ENCODE data around the gene SORCS2. TPM values are rescaled to one million over a fixed set of nuclear protein-coding genes. Genes with fewer than 3 reads are reported as not detected.

SORCS2 gene
- total RNA-seq, 1 experiment from 2014 or later, result not detected

DNA sequence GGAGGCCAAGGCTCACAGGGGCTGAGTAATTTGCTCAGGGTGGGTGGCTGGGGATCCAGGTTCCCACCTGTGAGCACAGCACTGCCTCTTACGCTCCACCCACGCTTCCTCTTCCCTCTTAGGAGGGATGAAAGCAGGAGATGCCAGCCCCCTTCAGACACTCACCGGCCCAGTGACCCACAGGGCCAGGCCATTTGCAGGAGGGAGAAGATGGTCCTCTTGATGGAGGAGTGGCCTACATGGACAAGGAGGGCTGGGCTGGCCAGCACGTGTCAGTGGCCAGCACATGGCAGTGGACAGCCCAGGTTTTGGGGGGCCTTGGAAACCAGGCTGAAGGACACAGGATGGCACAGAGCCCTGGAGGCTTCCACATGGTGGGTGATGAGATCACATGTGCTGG lies 350.4 kb downstream of the SORCS2 start:
- BruUV-seq (replicated peaks), result no TSS peak
- DNase-seq, result no peak
- no peaks in the 10 kb centered on the region for H3K9me3 Mint-ChIP-seq (ENCODE audit: low read depth, unreplicated experiment)
- CTCF ChIA-PET, result no interaction called here
- intact Hi-C loops (cut with micrococcal nuclease; ENCODE audit: unreplicated experiment), result no loop called here
- H3K27me3 Mint-ChIP-seq (ENCODE audit: unreplicated experiment), result peaks cover 45% of the 10 kb centered on the region
- TF ChIP-seq, protein P1, sequence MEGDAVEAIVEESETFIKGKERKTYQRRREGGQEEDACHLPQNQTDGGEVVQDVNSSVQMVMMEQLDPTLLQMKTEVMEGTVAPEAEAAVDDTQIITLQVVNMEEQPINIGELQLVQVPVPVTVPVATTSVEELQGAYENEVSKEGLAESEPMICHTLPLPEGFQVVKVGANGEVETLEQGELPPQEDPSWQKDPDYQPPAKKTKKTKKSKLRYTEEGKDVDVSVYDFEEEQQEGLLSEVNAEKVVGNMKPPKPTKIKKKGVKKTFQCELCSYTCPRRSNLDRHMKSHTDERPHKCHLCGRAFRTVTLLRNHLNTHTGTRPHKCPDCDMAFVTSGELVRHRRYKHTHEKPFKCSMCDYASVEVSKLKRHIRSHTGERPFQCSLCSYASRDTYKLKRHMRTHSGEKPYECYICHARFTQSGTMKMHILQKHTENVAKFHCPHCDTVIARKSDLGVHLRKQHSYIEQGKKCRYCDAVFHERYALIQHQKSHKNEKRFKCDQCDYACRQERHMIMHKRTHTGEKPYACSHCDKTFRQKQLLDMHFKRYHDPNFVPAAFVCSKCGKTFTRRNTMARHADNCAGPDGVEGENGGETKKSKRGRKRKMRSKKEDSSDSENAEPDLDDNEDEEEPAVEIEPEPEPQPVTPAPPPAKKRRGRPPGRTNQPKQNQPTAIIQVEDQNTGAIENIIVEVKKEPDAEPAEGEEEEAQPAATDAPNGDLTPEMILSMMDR (IDR thresholded peaks at IDR 0.05; ENCODE audit: unreplicated experiment), result no peak
- no peak overlapping the region for H3K27ac Mint-ChIP-seq (ENCODE audit: unreplicated experiment)
- no peak overlapping the region for H3K4me3 Mint-ChIP-seq (ENCODE audit: low read depth, unreplicated experiment)
- no peaks in the 10 kb centered on the region for H3K36me3 Mint-ChIP-seq (ENCODE audit: insufficient read depth, unreplicated experiment)
- H3K4me1 Mint-ChIP-seq (ENCODE audit: low read depth, unreplicated experiment), result no peaks in the 10 kb centered on the region

DNA sequence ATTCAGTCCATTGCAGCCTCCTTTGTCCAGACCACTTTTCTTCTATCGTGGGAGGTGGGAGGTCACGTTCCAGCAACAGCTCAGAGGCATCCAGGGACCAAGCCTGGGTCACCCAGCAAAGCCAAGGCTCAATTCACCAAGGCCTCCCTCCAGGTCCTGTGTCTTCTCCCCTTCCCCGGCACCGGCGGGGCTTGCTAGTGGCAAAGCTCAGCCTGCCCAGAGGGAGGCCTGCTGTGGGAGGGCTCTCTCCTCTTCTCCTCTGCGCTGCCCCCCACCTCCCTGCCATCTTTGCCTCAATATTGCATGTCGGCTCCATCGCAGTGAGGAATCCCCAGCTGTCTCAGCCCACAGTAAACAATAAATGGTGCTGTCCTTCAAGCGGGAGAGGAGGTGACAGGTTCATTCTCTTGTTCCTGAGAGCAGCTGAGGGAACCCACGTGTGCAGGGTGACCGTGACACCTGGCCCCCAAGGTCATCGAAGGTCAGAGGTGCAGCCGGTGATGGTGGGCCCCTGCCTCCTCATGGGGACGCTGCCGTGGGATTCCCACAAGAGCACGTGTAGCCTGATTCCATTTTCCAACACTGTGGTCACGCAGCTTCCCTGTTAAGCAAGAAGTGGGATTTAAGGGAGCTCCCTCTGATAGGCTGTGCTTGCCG lies 353.9 kb downstream of the SORCS2 start:
- intact Hi-C loops (cut with micrococcal nuclease; ENCODE audit: unreplicated experiment), result no loop called here
- H3K4me1 Mint-ChIP-seq (ENCODE audit: low read depth, unreplicated experiment), result no peaks in the 10 kb centered on the region
- TF ChIP-seq, protein P1 (IDR thresholded peaks at IDR 0.05; ENCODE audit: unreplicated experiment), result no peak
- peaks cover 67% of the 10 kb centered on the region for H3K27me3 Mint-ChIP-seq (ENCODE audit: unreplicated experiment)
- no peaks in the 10 kb centered on the region for H3K36me3 Mint-ChIP-seq (ENCODE audit: insufficient read depth, unreplicated experiment)
- no peaks in the 10 kb centered on the region for H3K9me3 Mint-ChIP-seq (ENCODE audit: low read depth, unreplicated experiment)
- H3K27ac Mint-ChIP-seq (ENCODE audit: unreplicated experiment), result no peak overlapping the region
- CTCF ChIA-PET, result no interaction called here
- no peak overlapping the region for H3K4me3 Mint-ChIP-seq (ENCODE audit: low read depth, unreplicated experiment)
- no TSS peak for BruUV-seq (replicated peaks)
- no peak for DNase-seq

GRCh38 chr4:7546809-7547367 lies 354.6 kb downstream of the SORCS2 start:
- DNase-seq, result no peak
- no peaks in the 10 kb centered on the region for H3K4me1 Mint-ChIP-seq (ENCODE audit: low read depth, unreplicated experiment)
- TF ChIP-seq, protein P1 (IDR thresholded peaks at IDR 0.05; ENCODE audit: unreplicated experiment), result no peak
- no TSS peak for BruUV-seq (replicated peaks)
- no peak overlapping the region for H3K4me3 Mint-ChIP-seq (ENCODE audit: low read depth, unreplicated experiment)
- H3K9me3 Mint-ChIP-seq (ENCODE audit: low read depth, unreplicated experiment), result no peaks in the 10 kb centered on the region
- peaks cover 69% of the 10 kb centered on the region for H3K27me3 Mint-ChIP-seq (ENCODE audit: unreplicated experiment)
- intact Hi-C loops (cut with micrococcal nuclease; ENCODE audit: unreplicated experiment), result no loop called here
- CTCF ChIA-PET, result no interaction called here
- no peaks in the 10 kb centered on the region for H3K36me3 Mint-ChIP-seq (ENCODE audit: insufficient read depth, unreplicated experiment)
- H3K27ac Mint-ChIP-seq (ENCODE audit: unreplicated experiment), result no peak overlapping the region

GRCh38 chr4:7547368-7548040 lies 355.2 kb downstream of the SORCS2 start:
- CTCF ChIA-PET, result no interaction called here
- H3K9me3 Mint-ChIP-seq (ENCODE audit: low read depth, unreplicated experiment), result no peaks in the 10 kb centered on the region
- DNase-seq, result no peak
- H3K4me3 Mint-ChIP-seq (ENCODE audit: low read depth, unreplicated experiment), result no peak overlapping the region
- no TSS peak for BruUV-seq (replicated peaks)
- no peaks in the 10 kb centered on the region for H3K36me3 Mint-ChIP-seq (ENCODE audit: insufficient read depth, unreplicated experiment)
- H3K4me1 Mint-ChIP-seq (ENCODE audit: low read depth, unreplicated experiment), result no peaks in the 10 kb centered on the region
- H3K27ac Mint-ChIP-seq (ENCODE audit: unreplicated experiment), result no peak overlapping the region
- intact Hi-C loops (cut with micrococcal nuclease; ENCODE audit: unreplicated experiment), result no loop called here
- TF ChIP-seq, protein P1 (IDR thresholded peaks at IDR 0.05; ENCODE audit: unreplicated experiment), result no peak
- peaks cover 63% of the 10 kb centered on the region for H3K27me3 Mint-ChIP-seq (ENCODE audit: unreplicated experiment)
